Common myeloid progenitor, CD34-positive (primary cell): ENCODE data around the gene PLXNA4.

Experiments
- CTCF ChIA-PET: fragments of 350-600 bp; sonication (Branson Sonifier 250); formaldehyde crosslinking; loops from one replicate; lab custom pipeline; 2021; ENCODE audit warnings: antibody characterized with exemption; lab: Charles Lee
- POLR2A ChIA-PET: fragments of 350-600 bp; sonication (Branson Sonifier 250); formaldehyde crosslinking; loops from one replicate; lab custom pipeline; 2021; ENCODE audit warnings: antibody characterized with exemption; lab: Charles Lee
- DNase-seq, 3 donors: peaks; one replicate each; pipeline versions ENCODE4 v3.0.0 to v3.0.0-alpha.2; 2013
- H3K27ac ChIP-seq, 2 experiments: 1 replicate in 1 of 2; 2 replicates in 1 of 2; pipeline ENCODE4 v1.7.0; 2013; ENCODE audit warnings: inconsistent platforms in 2 of 2, low read length in 2 of 2, mild to moderate bottlenecking in 2 of 2, low read depth in 1 of 2, moderate library complexity in 1 of 2; ENCODE audit not compliant: severe bottlenecking in 2 of 2, insufficient read depth in 1 of 2, poor library complexity in 1 of 2
- H3K27me3 ChIP-seq, 5 experiments: replicated peaks in 2 of 5; 1 replicate in 3 of 5; 2 replicates in 2 of 5; pipeline versions ENCODE4 v1.6.1 to v1.7.0; 2013; ENCODE audit warnings: low read length in 4 of 5, mild to moderate bottlenecking in 2 of 5, moderate library complexity in 2 of 5, inconsistent platforms in 1 of 5; ENCODE audit not compliant: insufficient read depth in 5 of 5, control insufficient read depth in 4 of 5
- H3K36me3 ChIP-seq, 4 experiments: 1 replicate in 2 of 4; 2 replicates in 2 of 4; pipeline versions ENCODE4 v1.6.1 to v1.7.0; 2013; ENCODE audit warnings: low read length in 3 of 4, control low read depth in 1 of 4, mild to moderate bottlenecking in 1 of 4; ENCODE audit not compliant: control insufficient read depth in 4 of 4, insufficient read depth in 4 of 4
- H3K4me1 ChIP-seq, 4 experiments: 1 replicate in 3 of 4; 2 replicates in 1 of 4; pipeline versions ENCODE4 v1.6.1 to v1.7.1; 2013; ENCODE audit warnings: low read length in 3 of 4, mild to moderate bottlenecking in 3 of 4, control low read depth in 1 of 4, inconsistent platforms in 1 of 4, moderate library complexity in 1 of 4; ENCODE audit not compliant: control insufficient read depth in 4 of 4, insufficient read depth in 4 of 4; ENCODE audit errors: control extremely low read depth in 1 of 4
- H3K4me3 ChIP-seq, 7 experiments: 1 replicate in 4 of 7; 2 replicates in 3 of 7; pipeline versions ENCODE4 v1.5.1 to v1.7.0; 2013; ENCODE audit warnings: mild to moderate bottlenecking in 7 of 7, low read length in 6 of 7, moderate library complexity in 6 of 7, inconsistent platforms in 2 of 7, low read depth in 2 of 7, control low read depth in 1 of 7; ENCODE audit not compliant: insufficient read depth in 4 of 7, control insufficient read depth in 1 of 7; ENCODE audit errors: extremely low read depth in 1 of 7
- H3K9me3 ChIP-seq, 5 experiments: 1 replicate in 4 of 5; 2 replicates in 1 of 5; pipeline versions ENCODE4 v1.6.1 to v1.7.1; 2013; ENCODE audit warnings: low read length in 4 of 5, mild to moderate bottlenecking in 2 of 5, inconsistent platforms in 1 of 5, low read depth in 1 of 5, moderate library complexity in 1 of 5; ENCODE audit not compliant: control insufficient read depth in 4 of 5, insufficient read depth in 2 of 5; ENCODE audit errors: control extremely low read depth in 1 of 5
- WGBS: methylation state at CpG from one replicate; pipeline ENCODE4 v1.1.5; 2013; ENCODE audit not compliant: insufficient coverage; 5-methylcytosine and 5-hydroxymethylcytosine counted together

The PLXNA4 gene

DNA sequence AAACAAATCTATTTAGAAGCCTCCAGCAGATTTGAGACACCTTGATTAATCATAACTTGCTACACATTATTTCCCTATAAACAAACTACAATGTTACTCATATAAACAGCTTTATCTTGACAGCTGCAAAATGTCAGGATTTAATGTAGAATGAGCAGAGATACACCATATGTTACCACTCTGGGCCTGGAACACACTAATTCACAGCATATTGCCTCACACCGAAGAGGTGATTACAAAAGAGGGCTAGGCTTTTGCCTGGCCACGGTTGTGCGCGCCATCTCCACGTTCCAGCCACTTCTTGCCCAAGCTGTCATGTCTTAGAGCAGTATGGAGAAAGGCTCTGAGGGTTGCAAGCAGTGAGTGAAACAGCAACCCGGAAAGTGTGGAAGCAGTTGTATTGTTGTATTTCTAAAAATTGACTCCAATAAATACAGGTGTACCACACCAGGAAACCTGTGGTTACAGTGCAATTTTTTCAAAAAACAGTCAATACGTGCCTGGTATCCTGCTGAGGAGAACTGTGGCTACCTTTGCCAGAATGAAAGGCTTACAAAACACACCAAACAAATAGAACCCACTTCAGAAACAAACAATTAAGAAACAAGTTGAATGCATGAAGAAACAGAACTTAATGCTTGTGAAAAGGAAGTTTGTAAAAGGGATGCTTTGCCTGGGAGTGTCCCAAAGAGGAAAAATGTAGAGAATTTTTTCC, 498.1 kb downstream of the PLXNA4 start:
- no peak overlapping the region for H3K4me3 ChIP-seq
- CTCF ChIA-PET = no interaction called here
- 90% methylated on average over 5 of the region's 7 CpGs for WGBS
- peaks cover 0 to 3% (median 0%) of the 10 kb centered on the region in 4 experiments for H3K4me1 ChIP-seq
- no peak overlapping the region for H3K27ac ChIP-seq
- peaks cover 0 to 40% (median 6%) of the 10 kb centered on the region in 5 experiments for H3K27me3 ChIP-seq
- no peaks in the 10 kb centered on the region for H3K36me3 ChIP-seq
- POLR2A ChIA-PET = no interaction called here
- no peak for DNase-seq
- no peaks in the 10 kb centered on the region for H3K9me3 ChIP-seq

DNA sequence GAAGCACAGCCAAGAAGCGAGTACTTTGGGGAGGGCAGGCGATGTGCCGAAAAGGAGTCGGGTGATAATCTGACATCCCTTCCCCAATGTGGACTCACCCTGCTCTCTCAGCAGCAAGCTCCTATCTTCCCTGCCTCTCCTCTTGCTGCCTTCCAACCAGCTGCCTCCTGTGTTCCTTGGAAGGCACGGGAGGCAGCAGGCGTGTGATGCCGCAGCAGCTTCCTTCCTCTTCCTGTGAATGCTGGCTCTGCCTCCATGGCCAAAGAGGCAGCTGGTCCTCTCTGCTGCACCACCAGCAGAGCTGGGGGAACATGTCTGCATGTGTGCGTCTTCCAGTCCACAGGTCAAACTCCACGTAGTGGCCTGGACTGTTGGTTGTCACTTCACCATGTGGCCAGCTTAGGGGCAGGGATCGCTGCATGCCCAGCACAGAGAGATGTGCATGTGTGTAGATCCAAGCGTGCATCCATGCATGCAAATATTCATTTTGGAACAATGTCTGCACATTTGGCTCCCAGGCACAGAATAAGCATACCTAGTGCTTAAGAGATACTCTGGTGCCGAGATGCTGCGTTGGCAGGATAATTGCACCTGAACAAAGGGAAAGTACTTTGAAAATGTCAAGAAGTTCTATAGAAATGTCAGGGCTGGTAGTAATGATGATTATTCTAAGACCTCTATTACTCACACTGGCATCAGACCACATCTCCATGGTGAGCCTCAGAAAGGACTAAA, 499.8 kb downstream of the PLXNA4 start:
- no peak overlapping the region for H3K4me3 ChIP-seq
- POLR2A ChIA-PET = no interaction called here
- H3K27me3 ChIP-seq = peaks cover 0 to 38% (median 3%) of the 10 kb centered on the region in 5 experiments
- peaks cover 0 to 3% (median 0%) of the 10 kb centered on the region in 4 experiments for H3K4me1 ChIP-seq
- no peak for DNase-seq
- no peaks in the 10 kb centered on the region for H3K36me3 ChIP-seq
- no peak overlapping the region for H3K27ac ChIP-seq
- CTCF ChIA-PET = no interaction called here
- WGBS = 64% methylated on average over 11 of the region's 13 CpGs
- no peaks in the 10 kb centered on the region for H3K9me3 ChIP-seq

DNA sequence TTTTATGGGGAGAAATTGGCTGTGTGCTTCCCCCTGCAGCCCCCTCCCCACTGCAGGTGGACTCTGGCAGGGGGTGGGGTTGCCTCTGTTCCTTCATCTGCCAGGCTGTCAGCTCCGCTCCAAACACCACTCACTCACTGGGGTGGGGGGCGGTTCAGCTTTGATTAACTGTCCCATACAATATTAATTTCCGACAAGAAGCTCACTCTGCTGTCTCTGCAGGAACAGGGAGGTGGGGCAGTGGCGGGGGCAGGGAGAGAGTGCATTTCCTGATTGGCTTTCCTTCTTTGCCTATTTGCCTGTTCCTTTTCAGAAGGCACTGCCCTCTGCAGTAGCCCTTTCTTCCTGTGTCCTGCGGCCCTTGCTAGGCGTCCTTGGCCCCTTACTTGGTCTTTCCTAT, 500.8 kb downstream of the PLXNA4 start:
- CTCF ChIA-PET = no interaction called here
- no peaks in the 10 kb centered on the region for H3K36me3 ChIP-seq
- WGBS = 27% methylated on average over 4 of the region's 6 CpGs

DNA sequence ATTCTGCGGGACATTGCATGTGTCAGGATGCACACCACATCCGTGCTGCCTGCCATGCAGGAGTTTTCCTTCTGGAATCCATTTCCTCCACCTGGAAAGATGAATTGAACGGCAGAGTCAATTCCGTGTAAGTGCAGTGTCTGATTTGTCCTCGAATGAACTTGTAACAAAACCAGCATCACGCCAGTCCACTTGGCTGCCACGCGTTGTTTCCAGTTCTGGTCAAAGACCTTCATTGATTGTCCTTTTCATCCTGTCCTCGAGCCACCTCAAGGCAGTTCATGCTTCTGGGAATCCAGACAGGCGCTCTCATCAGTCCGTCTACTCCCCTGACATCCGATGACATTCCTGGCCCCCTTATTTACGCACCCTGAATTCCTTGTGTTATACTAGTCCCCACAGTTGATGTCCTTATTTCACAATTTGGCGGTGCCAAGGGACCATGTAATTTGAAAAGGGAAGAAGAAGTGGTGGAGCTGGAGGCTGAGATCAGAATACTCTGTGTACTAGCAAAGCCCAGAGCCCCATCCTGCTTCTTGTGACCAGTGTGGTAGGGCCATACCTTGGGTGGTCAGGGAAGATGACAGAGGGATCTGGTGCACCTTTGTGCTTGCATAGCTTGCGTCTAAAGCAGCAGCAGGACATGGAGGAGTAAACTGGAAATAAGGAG, 502.2 kb downstream of the PLXNA4 start:
- 89% methylated on average over 13 of the region's 15 CpGs for WGBS
- no peak for DNase-seq
- H3K9me3 ChIP-seq = no peaks in the 10 kb centered on the region
- ChIA-PET CTCF (no interaction called here), POLR2A (no interaction called here)
- H3K4me1 ChIP-seq = peaks cover 0 to 3% (median 0%) of the 10 kb centered on the region in 4 experiments
- no peak overlapping the region for H3K27ac ChIP-seq
- peaks cover 0 to 30% (median 2%) of the 10 kb centered on the region in 5 experiments for H3K27me3 ChIP-seq
- no peaks in the 10 kb centered on the region for H3K36me3 ChIP-seq
- H3K4me3 ChIP-seq = no peak overlapping the region

More for the DNA sequence above, 500.8 kb downstream of the PLXNA4 start:
- POLR2A ChIA-PET = no interaction called here
- no peaks in the 10 kb centered on the region for H3K9me3 ChIP-seq
- no peak for DNase-seq
- H3K4me1 ChIP-seq = peaks cover 0 to 3% (median 0%) of the 10 kb centered on the region in 4 experiments
- peaks cover 0 to 32% (median 0%) of the 10 kb centered on the region in 5 experiments for H3K27me3 ChIP-seq
- no peak overlapping the region for H3K27ac ChIP-seq
- no peak overlapping the region for H3K4me3 ChIP-seq
